Cardiac muscle cell (in vitro differentiated cells and primary cell): Measurements from ENCODE around the gene COX20. TPM values are rescaled to one million over a fixed set of nuclear protein-coding genes. Genes with fewer than 3 reads are reported as not detected.

Experiments used
- DNase-seq, 2 donors: peaks; one replicate each; pipeline versions ENCODE4 v3.0.0 to v3.0.0-alpha.2; 2010 to 2017; ENCODE audit warnings: low read depth in 1 of 2, low spot score in 1 of 2
- H3K27ac ChIP-seq: fragments of 200-600 bp; sonication (generic); 2 replicates; pipeline ENCODE4 v1.5.1; 2016
- H3K27me3 ChIP-seq: fragments of 200-600 bp; sonication (generic); 2 replicates; pipeline ENCODE4 v1.6.0; 2016; ENCODE audit warnings: control low read depth
- H3K36me3 ChIP-seq: fragments of 200-600 bp; sonication (generic); 2 replicates; pipeline ENCODE4 v1.5.1; 2016; ENCODE audit warnings: control low read depth
- H3K4me1 ChIP-seq: fragments of 200-600 bp; sonication (generic); 2 replicates; pipeline ENCODE4 v1.8.1; 2017; ENCODE audit warnings: low read depth, mild to moderate bottlenecking, mixed run types
- H3K4me3 ChIP-seq: fragments of 200-600 bp; sonication (generic); 2 replicates; pipeline ENCODE4 v1.5.1; 2016; ENCODE audit warnings: mild to moderate bottlenecking
- H3K9me3 ChIP-seq: fragments of 200-600 bp; sonication (generic); 2 replicates; pipeline ENCODE4 v1.5.1; 2017; ENCODE audit warnings: low read depth, mild to moderate bottlenecking, control low read depth
- CTCF ChIP-seq: IDR thresholded peaks from 2 replicates; pipeline ENCODE4 v1.5.1; 2012; ENCODE audit warnings: low read depth, mild to moderate bottlenecking, low read length
- polyA plus RNA-seq: library from polyadenylated mRNA; unstranded; fragments of >200 nt; fragmentation: Nextera tagmentation; extraction: Ambion mirVana; gene quantifications from 2 replicates; pipeline ENCODE4 v1.2.1, GENCODE V29; 2016
- total RNA-seq: library from RNA; depleted of rRNA; stranded (reverse); fragments of >200 nt; gene quantifications from 2 replicates; pipeline ENCODE4 v1.2.3, GENCODE V29; 2016

COX20 gene
- total and polyA plus RNA-seq, 2 experiments from 2014 or later: 55.8 to 104 TPM

GRCh38 chr1:244881552-244882280, 46.3 kb downstream of the COX20 start:
- Histone ChIP-seq H3K4me3 (no peak overlapping the region), H3K9me3 (no peaks in the 10 kb centered on the region), H3K27me3 (no peaks in the 10 kb centered on the region), H3K4me1 (peaks cover 8% of the 10 kb centered on the region), H3K27ac (no peak overlapping the region), H3K36me3 (no peaks in the 10 kb centered on the region)
- DNase-seq: no peak
- no peak for TF ChIP-seq CTCF

GRCh38 chr1:244887281-244887680, 51.8 kb downstream of the COX20 start:
- Histone ChIP-seq H3K4me1 (no peaks in the 10 kb centered on the region), H3K4me3 (no peak overlapping the region), H3K27me3 (no peaks in the 10 kb centered on the region), H3K36me3 (no peaks in the 10 kb centered on the region), H3K9me3 (no peaks in the 10 kb centered on the region), H3K27ac (no peak overlapping the region)
- no peak for DNase-seq
- TF ChIP-seq CTCF: no peak

GRCh38 chr1:244893836-244894235, 58.4 kb downstream of the COX20 start:
- DNase-seq: no peak
- no peak overlapping the region for H3K27ac ChIP-seq

More at GRCh38 chr1:244893836-244894235, 58.4 kb downstream of the COX20 start:
- H3K4me3 ChIP-seq: no peak overlapping the region
- H3K27me3 ChIP-seq: no peaks in the 10 kb centered on the region
- no peaks in the 10 kb centered on the region for H3K9me3 ChIP-seq
- H3K4me1 ChIP-seq: no peaks in the 10 kb centered on the region
- no peak for TF ChIP-seq CTCF
- no peaks in the 10 kb centered on the region for H3K36me3 ChIP-seq

Other genes starting within 250 kb of the COX20 start
- gene DESI2, start 182.5 kb upstream of the COX20 start, total RNA-seq: 36.0 and 43.3 TPM in 2 replicates
- gene DESI2, start 182.5 kb upstream of the COX20 start, polyA plus RNA-seq: 32.7 and 33.0 TPM in 2 replicates
- 267 and 447 TPM in 2 replicates for gene HNRNPU, start 28.9 kb downstream of the COX20 start, total RNA-seq
- gene HNRNPU, start 28.9 kb downstream of the COX20 start, polyA plus RNA-seq: 345 and 382 TPM in 2 replicates